Amniotic epithelial cell (primary cell): ENCODE results near the gene TAS2R40.
A peak's percentile ranks its signal among the peaks of the same experiment; 100 is the strongest.

ENCODE experiments used
- DNase-seq: peaks from one replicate; pipeline ENCODE4 v3.0.0-alpha.2; 2010; ENCODE audit warnings: low read depth

Gene TAS2R40

GRCh38 chr7:143223784-143224183, 1.9 kb downstream of the TAS2R40 start:
- DNase-seq, result no peak

- no peak for DNase-seq
Measured at GRCh38 chr7:143225047-143225446, 3.2 kb downstream of the TAS2R40 start.

- peak; percentile 40 for DNase-seq
Measured at GRCh38 chr7:143227806-143228205, 6.0 kb downstream of the TAS2R40 start.

DNA sequence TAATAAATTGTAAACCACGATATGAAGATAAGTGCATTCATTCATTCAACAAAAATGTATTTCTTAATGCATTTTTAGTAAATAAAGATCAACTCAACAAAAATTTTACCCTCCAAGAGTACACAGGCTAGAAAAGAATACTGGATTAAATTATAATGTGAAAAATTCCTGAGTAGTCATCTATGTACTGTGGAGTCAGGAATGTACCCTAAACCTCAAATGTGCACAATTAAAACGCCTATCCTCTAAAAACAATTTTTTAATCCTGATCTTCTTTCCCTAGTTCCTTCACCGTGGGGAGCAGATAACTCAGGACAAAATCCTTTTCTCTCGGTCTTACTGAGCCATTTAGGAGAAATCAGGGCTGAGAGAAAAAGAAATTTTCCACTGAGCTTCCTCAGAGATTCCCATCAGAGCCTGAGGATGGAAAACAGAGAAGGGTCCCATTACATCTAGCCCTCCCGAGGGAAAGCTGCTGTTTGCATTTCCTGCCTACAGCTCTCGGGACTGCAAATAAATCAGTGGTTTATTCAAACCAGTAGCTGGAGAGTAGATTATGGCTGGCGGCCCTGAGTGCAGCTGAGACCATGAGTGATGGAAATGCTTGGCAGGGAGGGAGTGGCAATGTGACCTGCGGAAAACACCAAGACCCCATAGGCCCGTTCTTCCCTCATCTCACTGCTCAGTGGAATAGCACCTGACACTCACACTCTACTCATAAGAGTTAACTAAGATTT, 7.4 kb downstream of the TAS2R40 start:
- peak; percentile 35 for DNase-seq

DNA sequence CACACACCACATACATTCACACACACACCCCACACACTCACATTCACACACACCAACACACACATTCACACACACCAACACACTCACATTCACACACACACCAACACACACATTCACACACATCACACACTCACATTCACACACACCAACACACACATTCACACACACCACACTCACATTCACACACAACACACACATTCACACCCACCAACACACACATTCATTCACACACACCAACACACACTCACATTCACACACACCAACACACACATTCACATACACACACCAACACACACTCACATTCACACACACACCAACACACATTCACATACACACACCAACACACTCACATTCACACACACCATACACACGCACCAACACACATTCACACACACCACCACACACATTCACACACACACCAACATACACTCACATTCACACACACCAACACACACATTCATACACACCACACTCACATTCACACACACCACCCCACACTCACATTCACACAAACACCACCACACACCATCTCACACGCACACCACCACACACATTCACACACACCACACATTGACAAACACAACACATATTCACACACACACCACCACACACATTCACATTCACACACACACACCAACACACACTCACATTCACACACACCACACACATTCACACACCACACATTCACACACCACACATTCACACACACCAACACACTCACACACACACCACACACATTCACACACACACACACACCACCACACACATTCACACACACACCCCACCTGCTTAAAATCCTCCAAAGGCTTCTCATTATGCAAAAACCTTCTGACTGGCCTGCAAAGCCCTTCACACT, 9.0 kb downstream of the TAS2R40 start:
- no peak for DNase-seq

- DNase-seq, result no peak
Measured at GRCh38 chr7:143233816-143234532, 12.1 kb downstream of the TAS2R40 start.

GRCh38 chr7:143234533-143234875, 12.7 kb downstream of the TAS2R40 start:
- no peak for DNase-seq

DNA sequence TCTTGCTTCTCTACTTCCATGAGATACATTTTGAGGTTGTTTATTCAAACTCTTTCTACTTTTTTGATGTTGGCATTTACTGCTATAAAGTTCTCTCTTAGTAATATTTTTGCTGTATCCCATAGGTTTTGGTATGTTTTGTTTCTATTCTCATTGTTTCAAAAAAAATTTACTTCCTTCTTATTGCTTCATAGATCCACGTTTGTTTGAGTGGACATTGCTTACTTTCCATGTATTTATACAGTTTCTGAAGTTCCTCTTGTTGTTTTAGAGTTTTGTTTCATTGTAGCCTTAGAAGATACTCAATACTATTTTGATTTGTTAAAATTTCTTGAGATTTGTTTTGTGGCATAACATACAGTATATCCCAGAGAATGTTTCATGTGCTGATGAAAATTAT, 13.7 kb downstream of the TAS2R40 start:
- no peak for DNase-seq

DNA sequence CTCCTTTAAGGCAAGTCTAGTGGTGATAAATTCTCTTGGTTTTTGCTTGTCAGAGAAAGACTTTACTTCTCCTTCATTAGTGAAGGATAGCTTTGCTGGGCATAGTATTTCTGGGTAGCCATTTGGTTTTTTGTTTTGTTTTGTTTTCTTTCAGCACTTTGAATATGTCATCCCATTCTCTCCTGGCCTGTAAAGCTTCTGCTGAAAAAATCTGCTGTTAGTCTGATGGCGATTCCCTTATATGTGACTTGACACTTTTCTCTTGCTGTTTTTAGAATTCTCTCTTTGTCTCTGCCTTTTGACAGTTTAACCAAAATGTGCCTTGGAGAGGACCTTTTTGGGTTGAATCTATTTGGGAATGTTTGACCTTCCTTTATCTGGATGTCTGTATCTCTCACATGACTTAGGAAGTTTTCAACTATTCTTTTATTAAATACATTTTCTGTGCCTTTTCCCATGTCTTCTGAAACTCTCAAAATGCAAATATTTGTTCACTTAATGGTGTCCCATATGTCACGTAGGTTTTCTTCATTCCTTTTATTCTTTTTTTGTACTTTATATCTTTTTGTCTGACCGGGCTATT, 14.7 kb downstream of the TAS2R40 start:
- DNase-seq, result no peak

DNA sequence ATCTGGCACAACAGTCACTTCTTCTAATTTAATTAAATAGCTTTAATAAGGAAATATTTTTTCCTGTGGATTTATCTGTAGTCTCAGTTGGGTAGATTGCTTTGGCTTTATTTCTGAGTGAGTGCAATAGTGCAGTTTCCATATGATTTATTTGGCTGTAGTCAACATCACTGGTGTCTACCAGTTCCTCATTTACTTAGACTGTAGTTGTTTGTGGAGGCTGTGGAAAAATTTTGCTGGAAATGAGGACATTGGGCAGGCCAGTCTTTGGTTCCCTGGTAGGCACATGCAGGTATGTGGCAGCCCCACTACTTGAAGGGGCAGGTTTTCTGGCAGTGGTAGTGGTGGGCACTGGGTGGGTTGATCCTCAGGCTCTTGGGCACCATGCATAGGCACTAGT, 15.5 kb downstream of the TAS2R40 start:
- no peak for DNase-seq

DNA sequence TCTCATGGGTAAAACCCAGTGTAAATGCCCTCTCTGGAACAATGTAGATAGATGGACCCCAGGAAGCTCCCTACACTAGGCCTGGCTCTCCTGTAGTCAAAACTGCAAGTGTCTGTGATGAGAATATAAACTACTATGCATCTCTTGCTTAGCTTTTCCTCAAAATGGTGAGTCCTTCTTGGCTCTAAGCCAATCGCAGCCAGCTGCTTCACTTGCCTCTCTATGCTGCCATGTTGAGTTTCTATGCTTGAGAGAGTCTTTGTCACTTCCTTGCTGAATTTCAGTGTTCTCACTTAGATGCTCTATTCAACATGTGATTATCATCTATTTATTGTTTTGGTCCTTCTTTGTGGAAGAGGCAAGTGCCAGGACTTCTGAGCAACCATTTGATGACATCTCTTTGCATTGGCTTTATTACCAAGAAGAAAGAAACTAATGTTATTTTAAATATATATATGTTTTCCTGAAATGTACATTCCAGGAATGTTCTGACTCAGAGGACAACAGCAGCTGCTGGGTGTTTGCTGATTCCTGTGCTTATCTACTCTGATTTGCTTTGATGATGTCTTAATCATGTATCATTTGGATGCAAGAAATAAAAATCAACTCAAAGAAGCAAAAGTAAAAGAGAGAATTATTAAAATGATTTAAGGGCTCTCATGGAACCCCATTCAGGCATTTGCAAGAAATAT, 16.6 kb downstream of the TAS2R40 start:
- no peak for DNase-seq

DNA sequence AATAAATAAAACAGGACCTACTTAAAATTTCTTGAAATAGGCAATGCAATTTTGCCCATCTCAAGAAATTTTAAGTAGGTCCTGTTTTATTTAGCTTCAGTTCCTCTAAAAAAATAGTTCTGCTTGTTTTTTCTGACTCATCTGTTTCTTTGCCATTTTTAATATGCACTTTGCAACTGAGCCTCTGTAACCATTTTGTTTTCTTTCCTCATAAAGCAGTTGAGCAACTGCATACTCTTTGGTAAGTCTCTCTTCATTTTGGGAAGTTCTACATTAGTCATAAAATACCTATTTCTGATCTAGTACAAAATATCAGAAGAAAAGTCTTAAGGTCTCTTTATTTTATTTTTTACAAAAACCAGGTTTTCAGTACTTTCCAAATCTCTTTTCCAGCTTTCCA, 18.0 kb downstream of the TAS2R40 start:
- peak; percentile 63 for DNase-seq

DNA sequence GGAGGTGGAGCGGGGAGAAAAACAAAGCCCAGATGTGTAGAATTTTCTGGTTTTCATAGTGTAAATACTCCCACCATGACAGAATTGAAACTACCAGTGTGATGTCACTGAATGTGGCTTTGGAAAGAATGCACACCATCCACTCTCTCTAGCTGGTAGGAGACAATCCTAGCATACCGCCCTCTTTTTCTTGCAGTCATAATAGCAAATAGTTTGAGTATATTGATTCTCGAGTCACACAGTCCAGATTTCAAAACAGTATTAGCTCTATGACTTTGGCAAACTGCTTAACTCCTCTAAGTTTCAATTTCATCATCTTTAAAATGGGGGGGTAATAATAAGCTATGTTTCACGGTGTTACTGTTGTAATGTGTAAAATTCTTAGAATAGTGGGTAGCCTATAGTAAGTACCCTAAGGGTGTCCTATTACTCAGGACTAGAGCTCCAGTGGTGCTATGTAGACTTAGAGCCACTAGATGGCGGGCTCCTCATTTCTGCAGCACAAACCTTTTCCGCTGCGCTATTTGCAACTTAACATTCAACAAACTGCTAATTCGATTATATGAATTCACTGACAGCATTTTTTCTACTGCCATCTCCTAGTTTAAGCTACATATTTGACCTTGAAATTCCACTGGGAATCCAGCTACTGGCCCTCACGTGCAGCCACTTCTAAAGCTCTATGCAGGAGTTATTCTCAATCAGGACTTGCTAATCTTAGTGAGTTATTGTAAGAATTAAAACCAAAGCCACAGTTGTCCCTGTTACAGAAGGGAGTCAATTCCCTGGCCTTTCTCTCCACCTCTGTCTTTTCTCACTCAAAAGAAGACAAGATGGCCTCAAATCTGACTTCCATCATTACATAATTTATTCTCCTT, 18.7 kb downstream of the TAS2R40 start:
- peak; percentile 76 for DNase-seq

DNA sequence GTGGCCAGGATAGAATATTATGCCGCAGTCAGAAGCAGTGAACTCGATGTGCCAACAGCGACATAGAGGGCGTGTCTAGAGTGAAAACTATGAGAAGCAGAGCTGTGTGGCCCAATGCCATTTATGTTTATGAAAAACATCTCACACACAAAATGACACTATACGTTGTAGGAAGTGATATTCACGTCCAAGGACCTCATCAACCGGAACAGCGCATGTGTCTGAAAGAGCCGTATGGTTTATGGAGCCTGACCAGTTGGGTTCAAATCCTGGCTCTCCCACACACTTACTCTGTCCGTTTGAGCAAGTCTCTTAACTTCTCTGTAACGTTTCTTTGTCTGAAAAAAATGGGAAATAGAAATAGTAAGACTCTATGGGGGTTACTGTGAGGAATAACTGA, 20.5 kb downstream of the TAS2R40 start:
- no peak for DNase-seq

DNA sequence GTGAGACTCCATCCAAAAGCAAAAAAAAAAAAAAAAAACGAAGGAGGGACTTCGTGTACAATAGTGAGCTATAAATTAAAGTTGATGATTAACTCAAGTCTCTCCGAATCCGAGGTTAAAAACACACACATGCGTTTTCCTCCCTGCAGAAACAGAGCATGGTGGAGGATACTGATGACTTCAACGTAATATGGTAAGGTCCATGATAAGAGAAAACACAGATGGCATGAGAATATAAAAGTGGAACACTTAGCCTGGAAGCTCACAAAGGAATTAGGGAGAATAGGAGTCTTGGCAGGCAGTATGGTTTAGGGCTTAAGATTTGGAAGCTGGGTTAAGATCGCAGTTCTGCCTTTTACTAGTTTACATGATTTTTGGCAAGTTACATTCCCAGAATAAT, 21.3 kb downstream of the TAS2R40 start:
- DNase-seq, result no peak

DNA sequence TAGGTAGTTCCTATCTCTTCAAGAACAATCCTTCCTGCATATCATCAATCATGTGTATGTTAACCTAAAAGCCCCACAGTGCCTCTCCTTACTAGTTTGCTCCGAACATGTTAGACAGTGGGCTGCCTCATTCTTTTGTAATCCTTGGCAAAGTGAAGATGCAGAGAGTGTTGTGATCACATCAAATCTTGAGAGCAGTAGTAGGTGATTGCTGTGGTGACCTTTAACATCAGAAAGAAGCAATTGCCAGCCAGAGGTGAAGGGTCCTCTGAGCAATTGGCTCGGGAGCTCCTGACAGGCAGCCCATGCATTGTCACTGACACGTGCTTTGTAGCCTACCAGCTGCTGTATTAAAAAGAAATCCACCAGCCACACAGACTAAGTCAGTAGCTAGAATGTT, 21.8 kb downstream of the TAS2R40 start:
- no peak for DNase-seq

- no peak for DNase-seq
Measured at GRCh38 chr7:143244321-143244720, 22.5 kb downstream of the TAS2R40 start.

GRCh38 chr7:143245123-143245522, 23.3 kb downstream of the TAS2R40 start:
- peak; percentile 48 for DNase-seq

DNA sequence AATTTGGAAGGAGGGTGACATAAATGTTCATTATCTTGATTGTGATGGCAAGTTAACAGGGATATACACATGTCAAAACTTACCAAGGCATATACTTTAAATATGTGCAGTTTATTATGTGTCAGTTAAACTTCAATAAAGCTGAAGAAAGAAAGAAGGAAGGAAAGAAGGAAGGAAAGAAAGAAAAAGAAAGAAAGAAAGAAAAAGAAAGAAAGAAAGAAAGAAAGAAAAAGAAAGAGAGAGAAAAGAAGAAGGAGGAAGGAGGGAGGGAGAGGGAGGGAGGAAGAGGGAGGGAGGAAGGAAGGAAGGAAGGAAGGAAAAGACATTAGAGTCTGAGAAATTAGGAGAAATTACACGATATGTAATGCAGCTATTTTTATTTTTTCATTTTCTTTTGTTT, 25.5 kb downstream of the TAS2R40 start:
- DNase-seq, result no peak

DNA sequence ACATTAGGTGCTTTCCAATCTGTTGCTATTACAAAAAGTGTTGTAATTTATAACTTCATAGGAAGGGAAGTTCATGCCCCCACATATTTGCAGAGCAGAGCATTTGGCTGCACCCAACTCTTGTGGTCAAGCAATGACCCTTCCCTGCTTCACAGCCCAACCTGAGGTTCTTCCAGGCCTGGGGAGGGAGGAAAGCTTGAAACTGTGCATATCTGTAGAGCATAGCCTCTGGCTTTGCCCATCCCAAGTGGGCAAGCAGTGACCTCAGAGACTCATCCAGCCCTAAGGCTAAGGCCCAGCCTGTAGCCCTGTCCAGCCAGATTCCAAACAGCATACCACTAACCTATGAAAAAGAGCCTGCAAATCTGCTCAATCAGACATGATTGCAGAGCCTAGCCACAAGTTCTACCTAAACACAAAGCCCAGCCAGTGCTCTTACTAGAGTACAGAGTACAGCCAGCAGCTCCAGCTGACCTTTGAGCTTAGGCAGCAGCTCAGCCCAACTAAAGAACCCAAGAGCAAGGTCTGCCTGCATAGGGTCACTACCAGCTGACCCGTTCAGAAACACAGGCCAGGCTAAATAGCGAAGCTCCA, 27.0 kb downstream of the TAS2R40 start:
- DNase-seq, result no peak

DNA sequence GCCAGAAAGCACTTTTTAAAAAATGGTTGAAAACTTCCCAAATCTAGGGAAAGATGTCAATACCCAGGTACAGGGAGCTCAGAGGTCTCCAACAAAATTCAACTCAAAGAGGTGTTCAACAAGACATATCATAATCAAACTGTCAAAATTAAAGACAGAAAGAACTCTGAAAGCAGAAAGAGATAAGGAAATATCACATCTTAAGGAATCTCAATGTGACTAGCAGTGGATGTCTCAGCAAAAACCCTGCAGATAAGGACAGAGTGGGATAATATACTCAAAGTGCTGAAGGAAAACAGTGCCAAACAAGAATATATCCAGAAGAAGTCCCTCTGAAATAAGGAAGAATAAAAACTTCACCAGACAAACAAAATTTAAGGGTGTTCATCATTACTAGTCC, 28.4 kb downstream of the TAS2R40 start:
- DNase-seq, result no peak
